ENCODE data around the gene PRKG1.
"Not testable (repeated sequence)": the region's sequence is repeated elsewhere in the genome, so short reads cannot be mapped to it uniquely, and the experiment has no call there.

Gene PRKG1

GRCh38 chr10:51542853-51543252 is 468.6 kb downstream of the PRKG1 start:
- no peak for DNase-seq

- no peak for DNase-seq
Measured at GRCh38 chr10:51544933-51545332, 470.6 kb downstream of the PRKG1 start.

DNA sequence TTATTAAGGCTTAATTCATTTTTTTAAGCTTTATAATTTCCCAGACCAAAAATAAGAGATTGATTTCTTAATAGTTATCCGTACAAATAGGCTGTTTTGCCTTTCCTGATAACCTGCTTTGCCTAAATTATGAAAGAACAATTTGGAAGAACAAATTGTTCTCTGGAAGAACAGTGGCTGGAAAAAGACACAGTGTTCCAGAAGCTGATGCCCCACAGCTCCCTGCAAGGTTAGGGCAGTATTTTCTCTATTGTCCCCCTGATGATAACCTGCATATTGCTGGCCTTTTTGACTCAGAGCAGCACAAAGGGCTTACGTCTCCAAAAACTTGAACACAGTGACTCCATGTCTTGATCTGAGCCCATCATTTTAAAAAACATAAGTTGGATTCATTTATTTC is 473.7 kb downstream of the PRKG1 start:
- DNase-seq: no peak

- DNase-seq: no peak
Measured at GRCh38 chr10:51552879-51553278, 478.6 kb downstream of the PRKG1 start.

GRCh38 chr10:51564896-51565510 is 490.7 kb downstream of the PRKG1 start:
- no peak for DNase-seq

- DNase-seq: no peak
Measured at GRCh38 chr10:51567271-51567670, 493.0 kb downstream of the PRKG1 start.

DNA sequence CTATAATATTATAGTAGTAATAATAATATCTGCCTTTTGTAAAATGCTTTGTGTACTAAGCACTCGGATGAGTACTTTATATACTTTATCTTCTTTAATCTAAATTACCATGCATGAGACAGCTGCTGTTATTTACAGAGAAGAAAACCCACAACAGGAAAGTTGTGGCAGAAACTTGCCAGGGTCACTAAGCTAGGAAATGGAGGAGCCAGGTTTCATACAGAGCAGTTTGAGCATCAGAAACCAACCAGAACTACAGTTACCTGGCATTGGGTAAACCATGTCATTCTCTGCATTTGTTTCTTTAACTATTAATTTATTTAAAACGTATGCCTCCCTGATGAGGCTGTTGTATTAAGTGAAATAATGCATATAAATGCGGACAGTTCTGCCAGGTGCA is 495.2 kb downstream of the PRKG1 start:
- DNase-seq: no peak

DNA sequence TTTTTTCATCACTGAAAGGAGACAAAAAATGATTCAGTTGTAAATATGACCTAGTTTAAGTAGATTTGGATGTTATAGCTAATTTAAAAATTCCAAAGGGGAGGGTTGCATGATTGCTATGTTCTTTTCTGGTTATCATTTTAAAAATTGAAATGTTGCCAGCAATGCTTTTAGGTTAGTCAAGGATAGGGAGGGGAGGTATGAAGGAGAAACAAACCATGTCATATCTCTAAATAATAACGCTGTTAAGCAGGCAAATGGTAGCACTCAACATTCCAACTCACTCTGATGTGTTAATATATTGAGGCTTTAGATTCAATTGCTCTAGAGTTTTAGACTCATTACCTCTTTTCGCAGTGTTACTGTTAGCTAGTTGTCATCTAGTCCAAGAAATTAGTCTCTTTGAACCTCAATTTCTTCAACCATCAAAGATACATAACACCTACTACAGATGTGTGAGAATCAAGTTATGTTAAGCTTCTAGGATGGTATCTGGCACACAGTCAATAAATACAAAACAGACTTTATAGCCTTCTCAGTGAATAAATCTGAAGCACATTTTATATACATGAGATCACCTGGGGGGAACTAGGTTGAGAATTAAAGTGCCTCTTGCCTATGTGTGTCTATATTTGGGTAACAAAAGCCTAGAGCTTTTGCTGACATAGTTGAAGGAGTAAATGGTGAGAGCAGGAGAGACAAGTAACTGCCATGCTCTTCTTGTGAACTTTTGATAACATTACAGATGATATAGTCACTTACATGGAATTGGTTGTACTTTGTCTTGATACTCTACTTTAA is 500.2 kb downstream of the PRKG1 start:
- no peak for DNase-seq

- not testable (repeated sequence) for DNase-seq
Measured at GRCh38 chr10:51581196-51581595, 506.9 kb downstream of the PRKG1 start.

DNA sequence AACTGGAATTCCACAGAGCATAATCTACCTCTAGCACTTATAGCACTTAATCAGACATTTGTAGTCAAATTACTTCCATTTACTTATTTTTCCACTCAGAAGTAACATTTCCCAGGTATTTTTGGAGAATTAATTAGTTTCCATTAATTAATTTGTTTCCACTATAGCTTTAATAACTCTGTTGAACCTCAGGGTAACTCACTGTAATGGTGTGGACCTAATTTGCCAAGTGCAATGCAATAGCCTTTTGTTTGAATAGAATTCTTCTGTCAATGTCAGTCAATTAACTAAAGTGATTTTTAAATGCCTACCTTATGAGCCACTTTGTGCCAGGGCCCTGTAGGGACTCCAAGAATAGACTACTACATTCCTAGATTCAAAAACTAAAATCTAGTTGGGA is 509.7 kb downstream of the PRKG1 start:
- DNase-seq: no peak

- no peak for DNase-seq
Measured at GRCh38 chr10:51585742-51586141, 511.5 kb downstream of the PRKG1 start.

GRCh38 chr10:51588984-51589383 is 514.7 kb downstream of the PRKG1 start:
- DNase-seq: no peak

GRCh38 chr10:51590818-51591217 is 516.5 kb downstream of the PRKG1 start:
- no peak for DNase-seq

GRCh38 chr10:51596695-51597094 is 522.4 kb downstream of the PRKG1 start:
- no peak for DNase-seq

GRCh38 chr10:51599647-51600046 is 525.4 kb downstream of the PRKG1 start:
- DNase-seq: no peak

GRCh38 chr10:51602326-51602725 is 528.0 kb downstream of the PRKG1 start:
- DNase-seq: no peak

DNA sequence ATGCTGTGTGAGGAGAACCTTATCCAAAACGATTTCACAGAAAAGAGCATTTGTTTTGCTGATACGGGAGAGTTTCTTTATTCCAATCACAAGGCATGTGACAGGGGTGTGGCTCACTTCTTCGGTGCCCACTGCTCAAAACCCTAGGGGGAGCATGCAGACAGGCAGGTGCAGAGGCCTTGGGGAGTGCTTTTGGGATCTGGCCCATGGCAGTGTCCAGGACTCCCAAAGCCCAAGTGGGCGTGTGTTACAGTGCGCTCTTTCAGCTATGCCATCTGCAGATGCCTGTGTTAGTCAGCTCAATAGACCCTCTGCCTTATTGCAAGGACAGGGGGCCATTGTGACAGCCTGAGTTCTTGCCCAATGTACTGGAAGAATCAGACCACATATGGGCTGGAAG is 530.3 kb downstream of the PRKG1 start:
- no peak for DNase-seq

DNA sequence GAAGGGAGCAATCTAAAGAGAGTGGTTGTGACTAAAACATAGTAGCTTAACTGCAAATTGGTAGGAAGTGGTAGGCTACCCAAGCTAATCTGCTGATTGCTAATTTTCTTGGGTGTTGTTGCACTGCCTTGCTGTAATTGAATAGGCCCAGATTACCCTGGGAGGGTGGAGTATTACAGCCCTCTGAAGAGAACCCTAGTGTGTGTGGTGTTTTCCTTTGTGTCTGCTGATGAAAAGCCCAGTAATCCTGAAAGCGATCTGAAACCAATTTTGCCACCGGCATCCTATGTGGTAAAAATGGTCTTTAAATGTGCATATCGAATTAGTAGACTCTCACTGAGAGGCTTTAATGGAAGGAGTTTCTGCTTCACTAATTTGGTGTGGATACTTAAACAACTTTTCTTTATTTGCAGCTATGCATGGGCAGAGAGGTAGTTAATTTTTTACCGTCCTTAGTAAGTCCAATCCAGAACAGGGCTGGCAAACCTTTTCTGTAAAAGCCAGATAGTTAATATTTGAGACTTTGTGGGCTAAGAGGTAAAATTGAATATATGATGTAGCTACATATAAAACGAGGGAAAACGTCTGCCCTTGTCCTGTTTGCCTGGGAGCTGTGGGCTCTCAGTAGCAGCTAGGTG is 532.7 kb downstream of the PRKG1 start:
- no peak for DNase-seq

DNA sequence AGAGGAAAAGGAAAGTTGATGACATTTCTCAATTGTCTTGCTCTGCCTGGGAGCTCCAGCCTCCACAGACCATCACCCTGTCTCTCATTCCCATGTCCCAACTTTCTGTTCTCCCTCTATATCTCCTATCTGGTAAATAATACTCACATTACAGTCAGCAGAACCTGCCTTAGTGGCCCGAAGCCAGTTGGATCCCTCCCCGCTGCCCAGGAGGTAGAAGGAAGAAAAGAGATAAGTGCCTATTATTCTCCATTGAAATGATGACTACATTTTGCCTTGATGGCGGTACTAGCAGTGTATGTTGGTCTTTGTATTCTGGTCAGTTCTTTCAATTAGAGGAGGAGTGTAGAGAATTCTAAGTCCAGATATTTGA is 533.2 kb downstream of the PRKG1 start:
- no peak for DNase-seq

GRCh38 chr10:51608211-51608610 is 533.9 kb downstream of the PRKG1 start:
- DNase-seq: no peak

DNA sequence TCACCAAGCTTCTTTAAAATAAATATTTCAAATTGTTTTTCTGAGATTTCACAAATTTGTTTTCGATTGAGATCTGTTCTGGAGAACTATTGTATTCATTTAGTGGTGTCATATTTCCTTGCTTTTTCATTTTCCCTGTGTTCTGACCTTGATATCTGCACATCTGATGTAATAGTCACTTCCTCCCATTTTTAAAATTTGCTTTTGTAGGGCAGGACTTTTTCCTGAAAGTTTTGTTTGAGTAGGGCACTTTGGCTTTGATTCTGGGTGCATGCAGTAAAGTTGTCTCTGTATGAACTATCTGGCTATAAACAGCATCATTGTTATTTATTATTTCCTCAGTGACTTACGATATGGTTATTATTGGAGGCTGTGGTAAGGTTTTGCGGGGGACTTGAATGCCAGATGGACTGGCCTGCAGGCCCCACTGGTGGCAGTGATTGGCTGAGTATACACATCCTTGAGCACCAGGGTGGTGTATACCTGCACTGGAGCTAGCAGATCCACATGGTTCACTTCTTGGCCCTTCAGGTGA is 541.5 kb downstream of the PRKG1 start:
- DNase-seq: no peak

GRCh38 chr10:51617576-51618235 is 543.4 kb downstream of the PRKG1 start:
- DNase-seq: no peak

GRCh38 chr10:51619365-51619764 is 545.1 kb downstream of the PRKG1 start:
- DNase-seq: no peak
